Panc1 (cell line): ENCODE results near the gene PEAR1. TPM values are rescaled to one million over a fixed set of nuclear protein-coding genes. Genes with fewer than 3 reads are reported as not detected.
A peak's percentile ranks its signal among the peaks of the same experiment; 100 is the strongest.

ENCODE experiments used
- ATAC-seq: fragments of 200-7000 bp; cut with Tn5 transposase; 2 replicates; pipeline ENCODE4 v1.9.1; 2020; ENCODE audit warnings: mild to moderate bottlenecking, moderate library complexity
- BruUV-seq: library from RNA; stranded (reverse); fragments of 400-500 nt; replicated peaks from 2 replicates; lab custom pipeline; 2021; lab: Mats Ljungman, UMichigan
- CTCF ChIA-PET: fragments of 300-600 bp; sonication (Branson Sonifier 250); formaldehyde crosslinking; loops from one replicate; lab custom pipeline; 2022; ENCODE audit warnings: antibody characterized with exemption; lab: Charles Lee
- POLR2A ChIA-PET: fragments of 300-600 bp; sonication (Branson Sonifier 250); formaldehyde crosslinking; loops from one replicate; lab custom pipeline; 2022; ENCODE audit warnings: antibody characterized with exemption; lab: Charles Lee
- DNase-seq: peaks from one replicate; pipeline ENCODE4 v3.0.0-alpha.2; 2010; ENCODE audit warnings: low read depth, low spot score
- H3K27ac ChIP-seq: 2 replicates; pipeline ENCODE4 v1.5.1; 2011; ENCODE audit warnings: mild to moderate bottlenecking, low read length, inconsistent platforms
- H3K27me3 ChIP-seq: fragments of 200-500 bp; sonication (Bioruptor generic); 2 replicates; pipeline ENCODE4 v1.6.0; 2014; ENCODE audit warnings: low read length, inconsistent platforms; ENCODE audit not compliant: control insufficient read depth, insufficient read depth
- H3K36me3 ChIP-seq: fragments of 200-500 bp; sonication (Bioruptor generic); 2 replicates; pipeline ENCODE4 v1.5.1; 2014; ENCODE audit warnings: inconsistent platforms, mild to moderate bottlenecking, low read length, moderate library complexity; ENCODE audit not compliant: control insufficient read depth, insufficient read depth
- H3K4me1 ChIP-seq: 2 replicates; pipeline ENCODE4 v1.5.1; 2011; ENCODE audit warnings: inconsistent platforms, mild to moderate bottlenecking, low read length, moderate library complexity; ENCODE audit not compliant: control insufficient read depth, insufficient read depth
- H3K4me3 ChIP-seq, 2 experiments: 2 replicates each; pipeline ENCODE4 v1.5.1; 2011 to 2012; ENCODE audit warnings: low read depth in 2 of 2, low read length in 2 of 2, mild to moderate bottlenecking in 2 of 2, inconsistent platforms in 1 of 2, moderate library complexity in 1 of 2
- H3K9me3 ChIP-seq: fragments of 200-500 bp; sonication (Bioruptor generic); 2 replicates; pipeline ENCODE4 v1.5.1; 2014; ENCODE audit warnings: low read depth, mild to moderate bottlenecking, inconsistent platforms, low read length, moderate library complexity; ENCODE audit not compliant: control insufficient read depth, insufficient read depth
- CTCF ChIP-seq: fragments of 450-650 bp; IDR thresholded peaks from 2 replicates; pipeline ENCODE4 v1.5.1; 2017; ENCODE audit warnings: mild to moderate bottlenecking
- POLR2AphosphoS5 ChIP-seq: IDR thresholded peaks from 2 replicates; pipeline ENCODE4 v1.6.1; 2012; ENCODE audit warnings: mild to moderate bottlenecking, low read depth, low read length, moderate library complexity
- REST ChIP-seq, 2 experiments: IDR thresholded peaks; 2 replicates each; pipeline ENCODE4 v1.6.1; 2011 to 2012; ENCODE audit warnings: low read depth in 2 of 2, control low read depth in 1 of 2, low read length in 1 of 2, mild to moderate bottlenecking in 1 of 2, moderate library complexity in 1 of 2; ENCODE audit not compliant: insufficient read depth in 1 of 2
- SIN3A ChIP-seq: IDR thresholded peaks from 2 replicates; pipeline ENCODE4 v1.6.1; 2012; ENCODE audit warnings: low read depth, mild to moderate bottlenecking, low read length, moderate library complexity, borderline replicate concordance; ENCODE audit not compliant: insufficient read depth
- TCF7L2 ChIP-seq: IDR thresholded peaks from 2 replicates; pipeline ENCODE4 v1.6.1; 2011; ENCODE audit warnings: mild to moderate bottlenecking, low read depth, low read length, inconsistent platforms
- in situ Hi-C: cut with HindIII; loops from 2 replicates; pipeline ENCODE4 v1.10.0; 2016; ENCODE audit warnings: low sequenced_read_pairs, low pct_unique_long_range_greater_than_20kb
- intact Hi-C: fragments of 100-400 bp; cut with micrococcal nuclease; formaldehyde crosslinking; loops from one replicate; pipeline ENCODE4 v1.10.0; 2022; ENCODE audit not compliant: unreplicated experiment
- total RNA-seq: library from RNA; stranded (reverse); gene quantifications from one replicate; pipeline ENCODE4 v1.2.1, GENCODE V29; 2021; ENCODE audit not compliant: unreplicated experiment

PEAR1 gene
- total RNA-seq, 1 experiment from 2014 or later, result 16.1 TPM

DNA sequence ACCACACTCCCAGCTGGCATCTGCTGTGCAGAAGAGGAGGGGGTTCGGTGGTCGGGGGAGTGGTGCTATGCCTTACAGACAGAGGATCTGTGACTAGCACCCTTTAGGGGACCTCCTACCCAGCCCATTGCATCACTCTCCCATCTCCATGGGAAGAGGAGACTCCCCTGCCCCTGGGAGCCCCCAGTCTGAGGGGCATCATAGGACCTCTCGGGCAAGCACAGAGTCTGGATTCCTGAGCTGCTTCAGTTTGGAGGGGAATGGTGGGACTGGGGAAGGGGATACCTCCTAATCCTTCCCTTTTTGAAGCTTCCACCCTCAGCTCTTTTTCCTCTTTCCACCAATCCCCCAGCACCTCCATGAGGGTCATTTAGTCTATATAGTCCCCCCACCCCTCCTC is 36.0 kb upstream of the PEAR1 start:
- intact Hi-C loops, result loop anchor here (10.0 kb wide), 1 partner anchor 67 kb away; the partner anchor contains the start of gene LRRC71
- in situ Hi-C loops, result no loop called here
- DNase-seq (no peak), ATAC-seq (no peak)
- TF ChIP-seq SIN3A (no peak), REST (IDR thresholded peaks at IDR 0.05; ENCODE audit: insufficient read depth in 1 of 2, low read depth in 2 of 2, low read length in 1 of 2) (no peak), CTCF (no peak), POLR2AphosphoS5 (no peak), TCF7L2 (no peak)
- Histone ChIP-seq H3K27ac (no peak overlapping the region), H3K36me3 (no peaks in the 10 kb centered on the region), H3K4me3 (no peak overlapping the region), H3K9me3 (no peaks in the 10 kb centered on the region), H3K4me1 (peaks cover 13% of the 10 kb centered on the region), H3K27me3 (no peaks in the 10 kb centered on the region; the same call in 1 of the 2 replicates)
- CTCF ChIA-PET, result interaction anchor here (0.8 to 1.1 kb wide), 2 partner anchors 18 to 169 kb away, joined by 4 to 6 read pairs; no protein-coding TSS in a partner anchor
- no TSS peak for BruUV-seq
- POLR2A ChIA-PET, result interaction anchor here (0.6 kb wide), 1 partner anchor 49 kb away, joined by 4 read pairs; no protein-coding TSS in a partner anchor

- H3K4me1 ChIP-seq, result peaks cover 13% of the 10 kb centered on the region
- POLR2A ChIA-PET, result interaction anchor here (0.5 to 1.1 kb wide), 2 partner anchors 30 to 53 kb away, joined by 4 to 6 read pairs; no protein-coding TSS in a partner anchor
- no peak for TF ChIP-seq SIN3A
- no peak for TF ChIP-seq POLR2AphosphoS5
- TF ChIP-seq REST (IDR thresholded peaks at IDR 0.05; ENCODE audit: insufficient read depth in 1 of 2, low read depth in 2 of 2, low read length in 1 of 2), result no peak
- no peak for TF ChIP-seq TCF7L2
- no peak for TF ChIP-seq CTCF
- peak overlapping the region; percentile 39 to 65 for H3K4me3 ChIP-seq
- no peaks in the 10 kb centered on the region for H3K36me3 ChIP-seq
- CTCF ChIA-PET, result interaction anchor here (0.6 to 2.3 kb wide), 6 partner anchors 19 to 170 kb away, joined by 3 to 39 read pairs (median 5); partner anchors contain the start of genes ISG20L2 and METTL25B
- in situ Hi-C loops (no loop called here), intact Hi-C loops (loop anchor here (2.0 to 10.0 kb wide), 2 partner anchors 66 to 132 kb away; partner anchors contain the start of gene LRRC71)
- DNase-seq (no peak), ATAC-seq (no peak; the same call in 1 of the 2 replicates)
- H3K27me3 ChIP-seq, result no peaks in the 10 kb centered on the region; the same call in 1 of the 2 replicates
- no peaks in the 10 kb centered on the region for H3K9me3 ChIP-seq
- no peak overlapping the region for H3K27ac ChIP-seq
- no TSS peak for BruUV-seq
These were observed 35.0 kb upstream of the PEAR1 start for GRCh38 chr1:156858555-156858956.
